HG03439 (cell line): ENCODE data around the gene GPX3.

Source experiments
- ATAC-seq: cut with Tn5 transposase; IDR thresholded peaks from one replicate; pipeline ENCODE4 v1.9.1; 2021; ENCODE audit warnings: mild to moderate bottlenecking, moderate library complexity; ENCODE audit not compliant: unreplicated experiment

GPX3 gene

GRCh38 chr5:151055336-151055735, 34.9 kb downstream of the GPX3 start:
- ATAC-seq = no peak

- ATAC-seq = no peak
These were observed 36.3 kb downstream of the GPX3 start for GRCh38 chr5:151056379-151057325.

- ATAC-seq = no peak
These were observed 37.9 kb downstream of the GPX3 start for GRCh38 chr5:151058301-151058700.

GRCh38 chr5:151058891-151059489, 38.6 kb downstream of the GPX3 start:
- no peak for ATAC-seq

- ATAC-seq = no peak
These were observed 40.4 kb downstream of the GPX3 start for GRCh38 chr5:151060742-151061141.

GRCh38 chr5:151062405-151063141, 42.2 kb downstream of the GPX3 start:
- ATAC-seq = no peak

- no peak for ATAC-seq
These were observed 43.0 kb downstream of the GPX3 start for GRCh38 chr5:151063142-151063989.

GRCh38 chr5:151064916-151065499, 44.6 kb downstream of the GPX3 start:
- ATAC-seq = no peak

GRCh38 chr5:151065609-151066008, 45.2 kb downstream of the GPX3 start:
- no peak for ATAC-seq

- no peak for ATAC-seq
These were observed 46.5 kb downstream of the GPX3 start for GRCh38 chr5:151066920-151067319.

GRCh38 chr5:151067632-151068432, 47.4 kb downstream of the GPX3 start:
- ATAC-seq = no peak

GRCh38 chr5:151068433-151069197, 48.2 kb downstream of the GPX3 start:
- ATAC-seq = peak; percentile 49

GRCh38 chr5:151070449-151070848, 50.1 kb downstream of the GPX3 start:
- no peak for ATAC-seq

- ATAC-seq = no peak
These were observed 50.6 kb downstream of the GPX3 start for GRCh38 chr5:151071021-151071420.

- ATAC-seq = no peak
These were observed 51.6 kb downstream of the GPX3 start for GRCh38 chr5:151071848-151072629.

GRCh38 chr5:151072630-151073025, 52.2 kb downstream of the GPX3 start:
- ATAC-seq = no peak

GRCh38 chr5:151073280-151073679, 52.9 kb downstream of the GPX3 start:
- ATAC-seq = no peak

- no peak for ATAC-seq
These were observed 54.2 kb downstream of the GPX3 start for GRCh38 chr5:151074557-151074956.
